GM12872 (cell line): ENCODE data around the gene MAPK8IP3.

Experiments used
- TF ChIP-seq, protein P1 (sequence below): IDR thresholded peaks from 3 replicates; pipeline ENCODE4 v1.5.1; 2011; ENCODE audit warnings: low read depth, mild to moderate bottlenecking, low read length, moderate library complexity; ENCODE audit not compliant: insufficient read depth

MAPK8IP3 gene

GRCh38 chr16:1773703-1774447, 67.9 kb downstream of the MAPK8IP3 start:
- TF ChIP-seq, protein P1, sequence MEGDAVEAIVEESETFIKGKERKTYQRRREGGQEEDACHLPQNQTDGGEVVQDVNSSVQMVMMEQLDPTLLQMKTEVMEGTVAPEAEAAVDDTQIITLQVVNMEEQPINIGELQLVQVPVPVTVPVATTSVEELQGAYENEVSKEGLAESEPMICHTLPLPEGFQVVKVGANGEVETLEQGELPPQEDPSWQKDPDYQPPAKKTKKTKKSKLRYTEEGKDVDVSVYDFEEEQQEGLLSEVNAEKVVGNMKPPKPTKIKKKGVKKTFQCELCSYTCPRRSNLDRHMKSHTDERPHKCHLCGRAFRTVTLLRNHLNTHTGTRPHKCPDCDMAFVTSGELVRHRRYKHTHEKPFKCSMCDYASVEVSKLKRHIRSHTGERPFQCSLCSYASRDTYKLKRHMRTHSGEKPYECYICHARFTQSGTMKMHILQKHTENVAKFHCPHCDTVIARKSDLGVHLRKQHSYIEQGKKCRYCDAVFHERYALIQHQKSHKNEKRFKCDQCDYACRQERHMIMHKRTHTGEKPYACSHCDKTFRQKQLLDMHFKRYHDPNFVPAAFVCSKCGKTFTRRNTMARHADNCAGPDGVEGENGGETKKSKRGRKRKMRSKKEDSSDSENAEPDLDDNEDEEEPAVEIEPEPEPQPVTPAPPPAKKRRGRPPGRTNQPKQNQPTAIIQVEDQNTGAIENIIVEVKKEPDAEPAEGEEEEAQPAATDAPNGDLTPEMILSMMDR: no peak

DNA sequence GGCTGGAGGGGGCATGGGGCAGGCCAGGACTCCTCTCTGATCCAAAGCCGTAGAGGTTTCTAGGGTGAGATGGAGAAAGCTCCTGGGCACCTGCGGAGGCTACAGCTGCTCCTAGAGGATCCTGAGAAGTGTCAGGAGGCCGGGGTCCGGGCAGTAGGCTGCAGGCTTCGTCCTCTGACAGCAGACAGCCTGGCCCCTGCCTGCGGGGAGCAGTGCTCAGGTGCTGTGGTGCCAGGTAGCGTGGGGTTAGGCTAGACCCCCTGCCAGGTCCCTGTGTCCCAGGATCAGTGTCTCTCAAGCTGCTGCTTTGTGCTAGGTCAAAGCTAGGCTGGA, 68.4 kb downstream of the MAPK8IP3 start:
- TF ChIP-seq, protein P1: no peak

DNA sequence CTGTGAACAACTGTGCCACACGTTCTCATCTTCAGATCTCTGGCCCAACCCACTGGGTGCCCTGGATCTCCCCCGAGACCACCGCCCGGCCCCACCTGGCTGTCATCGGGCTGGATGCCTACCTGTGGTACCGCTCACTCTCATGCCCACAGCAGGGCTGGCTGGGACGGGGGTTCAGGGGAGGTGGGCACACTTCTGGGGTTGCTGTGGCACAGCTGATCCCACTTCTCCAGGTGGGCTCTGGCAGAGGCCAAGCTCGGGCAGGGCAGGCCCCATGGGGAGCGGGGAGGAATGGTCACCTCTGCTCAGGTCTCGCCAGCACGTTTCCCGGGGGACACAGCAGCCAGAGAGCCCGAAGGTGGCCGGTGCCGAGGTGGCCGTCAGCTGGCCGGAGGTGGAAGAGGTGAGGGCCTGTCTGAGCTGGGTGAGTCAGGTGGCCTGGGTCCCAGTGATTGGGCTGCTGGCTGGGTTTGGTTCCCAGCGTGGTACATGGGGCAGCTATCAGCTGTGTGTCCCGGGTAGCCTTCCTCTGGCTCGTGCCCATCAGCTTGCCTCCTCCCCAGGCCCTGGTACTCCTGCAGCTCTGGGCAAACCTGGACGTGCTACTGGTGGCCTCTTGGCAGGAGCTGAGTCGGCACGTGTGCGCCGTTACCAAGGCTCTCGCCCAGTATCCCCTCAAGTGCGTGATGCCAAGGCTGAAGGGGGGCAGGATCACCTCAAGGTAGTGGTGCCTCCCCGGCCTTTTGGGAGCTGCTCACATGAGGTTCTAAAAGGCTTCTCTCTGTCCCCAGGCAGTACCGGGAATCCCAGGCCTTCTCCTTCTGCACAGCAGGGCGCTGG, 69.2 kb downstream of the MAPK8IP3 start:
- TF ChIP-seq, protein P1: no peak

GRCh38 chr16:1775846-1776671, 70.1 kb downstream of the MAPK8IP3 start:
- TF ChIP-seq, protein P1: no peak

- TF ChIP-seq, protein P1: no peak
Observed at GRCh38 chr16:1776672-1776955, 70.6 kb downstream of the MAPK8IP3 start.

DNA sequence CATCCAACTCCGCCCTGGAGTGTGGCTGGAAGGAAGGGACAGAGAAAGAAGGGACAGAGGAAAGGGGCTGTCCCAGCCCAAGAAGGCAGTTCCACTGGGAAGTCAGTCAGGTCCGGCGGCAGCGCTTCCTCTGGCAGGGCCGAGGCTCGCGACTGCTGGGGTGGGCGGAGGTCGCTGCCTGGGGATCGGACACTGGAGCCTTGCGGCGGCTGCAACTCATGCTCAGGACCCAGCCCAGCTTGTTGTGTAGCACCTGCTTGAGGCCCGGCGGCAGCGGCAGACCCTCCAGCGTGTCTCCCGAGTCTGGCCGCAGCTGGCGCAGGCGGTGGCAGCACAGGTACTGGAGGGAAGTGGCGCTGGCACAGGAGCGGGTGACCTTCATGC, 71.0 kb downstream of the MAPK8IP3 start:
- TF ChIP-seq, protein P1: no peak
